ENCODE measurements around the gene KLHL10. TPM values are rescaled to one million over a fixed set of nuclear protein-coding genes. Genes with fewer than 3 reads are reported as not detected.

The KLHL10 gene
- total and polyA plus RNA-seq, 9 of the 15 experiments (the other 6 are each of a cell fraction or from before 2014, with no cell fraction given): 0.06 to 0.56 (median 0.12) TPM; not detected in 5

DNA sequence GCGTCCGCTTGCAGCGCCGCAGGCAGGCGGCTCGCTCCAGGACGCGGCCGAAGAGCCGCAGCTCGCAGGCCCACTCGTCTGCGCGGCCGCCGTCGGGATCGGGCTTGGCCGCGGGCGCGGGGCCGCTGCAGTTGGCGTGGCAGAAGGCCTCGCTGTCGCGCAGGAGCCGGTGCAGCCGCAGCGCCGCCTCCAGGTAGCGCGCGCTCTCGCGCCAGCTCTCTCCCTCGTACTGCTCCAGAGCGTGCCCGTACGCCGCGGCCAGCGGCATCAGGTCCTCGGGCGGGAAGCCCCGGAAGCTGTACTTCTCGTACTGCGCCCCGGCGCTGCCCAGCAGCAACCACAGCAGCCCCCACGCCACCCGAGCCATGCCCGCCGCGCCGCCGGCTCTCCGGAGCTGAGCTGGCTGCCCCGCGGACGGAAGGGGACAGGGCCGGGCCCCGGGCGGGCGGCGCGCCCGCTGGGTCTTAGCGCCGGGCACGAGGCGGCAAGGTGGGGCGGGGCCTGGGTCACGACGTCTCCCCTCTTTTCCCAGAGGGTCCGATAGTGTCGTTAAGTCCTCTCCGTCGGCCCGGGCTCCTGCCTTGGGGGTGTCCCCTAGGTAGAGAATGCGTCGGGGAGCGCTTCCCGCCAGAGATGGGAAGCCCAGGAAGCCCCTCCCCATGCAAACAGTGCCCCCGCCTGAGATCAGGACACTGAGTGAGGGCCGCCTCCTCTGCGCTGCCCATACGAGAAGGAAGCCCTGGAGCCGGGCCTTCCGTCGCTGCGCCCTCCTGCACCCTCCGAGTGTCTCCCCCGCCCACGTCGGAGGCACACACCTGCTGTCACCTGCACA is 25.9 kb upstream of the KLHL10 start, which contains the start of gene P3H4 (continued):
- TF ChIP-seq, protein P1, sequence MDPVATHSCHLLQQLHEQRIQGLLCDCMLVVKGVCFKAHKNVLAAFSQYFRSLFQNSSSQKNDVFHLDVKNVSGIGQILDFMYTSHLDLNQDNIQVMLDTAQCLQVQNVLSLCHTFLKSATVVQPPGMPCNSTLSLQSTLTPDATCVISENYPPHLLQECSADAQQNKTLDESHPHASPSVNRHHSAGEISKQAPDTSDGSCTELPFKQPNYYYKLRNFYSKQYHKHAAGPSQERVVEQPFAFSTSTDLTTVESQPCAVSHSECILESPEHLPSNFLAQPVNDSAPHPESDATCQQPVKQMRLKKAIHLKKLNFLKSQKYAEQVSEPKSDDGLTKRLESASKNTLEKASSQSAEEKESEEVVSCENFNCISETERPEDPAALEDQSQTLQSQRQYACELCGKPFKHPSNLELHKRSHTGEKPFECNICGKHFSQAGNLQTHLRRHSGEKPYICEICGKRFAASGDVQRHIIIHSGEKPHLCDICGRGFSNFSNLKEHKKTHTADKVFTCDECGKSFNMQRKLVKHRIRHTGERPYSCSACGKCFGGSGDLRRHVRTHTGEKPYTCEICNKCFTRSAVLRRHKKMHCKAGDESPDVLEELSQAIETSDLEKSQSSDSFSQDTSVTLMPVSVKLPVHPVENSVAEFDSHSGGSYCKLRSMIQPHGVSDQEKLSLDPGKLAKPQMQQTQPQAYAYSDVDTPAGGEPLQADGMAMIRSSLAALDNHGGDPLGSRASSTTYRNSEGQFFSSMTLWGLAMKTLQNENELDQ (CRISPR knock-in tag; IDR thresholded peaks at IDR 0.05; ENCODE audit: borderline replicate concordance): no peak
- TF ChIP-seq ELF1 (tag; IDR thresholded peaks at IDR 0.05) (no peak), ZBTB1 (CRISPR knock-in tag; IDR thresholded peaks at IDR 0.05; ENCODE audit: borderline replicate concordance, low read depth) (no peak), EZH2 (IDR thresholded peaks at IDR 0.05; ENCODE audit: borderline replicate concordance, low read depth, low read length) (no peak), RBM22 (IDR thresholded peaks at IDR 0.05; ENCODE audit: low read depth, low read length, poor library complexity, severe bottlenecking) (no peak), RBM14 (IDR thresholded peaks at IDR 0.05; ENCODE audit: borderline replicate concordance, insufficient read depth, low read depth, low read length) (no peak), POLR3G (IDR thresholded peaks at IDR 0.05; ENCODE audit: extremely low read depth, insufficient read length, insufficient replicate concordance) (no peak), MYC (IDR thresholded peaks at IDR 0.05; ENCODE audit: low read depth, low read length) (peak; percentile 53; the same call in 1 of the 2 replicates), MYC (CRISPR knock-in tag; IDR thresholded peaks at IDR 0.05; ENCODE audit: borderline replicate concordance, low read depth) (no peak), RBM39 (optimal IDR thresholded peaks at IDR 0.05; ENCODE audit: low read depth, low read length) (no peak), LARP7 (IDR thresholded peaks at IDR 0.05) (no peak), EWSR1 (IDR thresholded peaks at IDR 0.05; ENCODE audit: borderline replicate concordance, low read depth, partially characterized antibody) (no peak), ZNF695 (CRISPR knock-in tag; IDR thresholded peaks at IDR 0.05) (no peak), KLF10 (CRISPR knock-in tag; IDR thresholded peaks at IDR 0.05) (no peak)
- TF ChIP-seq, protein P2, sequence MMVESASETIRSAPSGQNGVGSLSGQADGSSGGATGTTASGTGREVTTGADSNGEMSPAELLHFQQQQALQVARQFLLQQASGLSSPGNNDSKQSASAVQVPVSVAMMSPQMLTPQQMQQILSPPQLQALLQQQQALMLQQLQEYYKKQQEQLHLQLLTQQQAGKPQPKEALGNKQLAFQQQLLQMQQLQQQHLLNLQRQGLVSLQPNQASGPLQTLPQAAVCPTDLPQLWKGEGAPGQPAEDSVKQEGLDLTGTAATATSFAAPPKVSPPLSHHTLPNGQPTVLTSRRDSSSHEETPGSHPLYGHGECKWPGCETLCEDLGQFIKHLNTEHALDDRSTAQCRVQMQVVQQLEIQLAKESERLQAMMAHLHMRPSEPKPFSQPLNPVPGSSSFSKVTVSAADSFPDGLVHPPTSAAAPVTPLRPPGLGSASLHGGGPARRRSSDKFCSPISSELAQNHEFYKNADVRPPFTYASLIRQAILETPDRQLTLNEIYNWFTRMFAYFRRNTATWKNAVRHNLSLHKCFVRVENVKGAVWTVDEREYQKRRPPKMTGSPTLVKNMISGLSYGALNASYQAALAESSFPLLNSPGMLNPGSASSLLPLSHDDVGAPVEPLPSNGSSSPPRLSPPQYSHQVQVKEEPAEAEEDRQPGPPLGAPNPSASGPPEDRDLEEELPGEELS (CRISPR knock-in tag; IDR thresholded peaks at IDR 0.05; ENCODE audit: borderline replicate concordance): no peak
- TF ChIP-seq, protein P3, sequence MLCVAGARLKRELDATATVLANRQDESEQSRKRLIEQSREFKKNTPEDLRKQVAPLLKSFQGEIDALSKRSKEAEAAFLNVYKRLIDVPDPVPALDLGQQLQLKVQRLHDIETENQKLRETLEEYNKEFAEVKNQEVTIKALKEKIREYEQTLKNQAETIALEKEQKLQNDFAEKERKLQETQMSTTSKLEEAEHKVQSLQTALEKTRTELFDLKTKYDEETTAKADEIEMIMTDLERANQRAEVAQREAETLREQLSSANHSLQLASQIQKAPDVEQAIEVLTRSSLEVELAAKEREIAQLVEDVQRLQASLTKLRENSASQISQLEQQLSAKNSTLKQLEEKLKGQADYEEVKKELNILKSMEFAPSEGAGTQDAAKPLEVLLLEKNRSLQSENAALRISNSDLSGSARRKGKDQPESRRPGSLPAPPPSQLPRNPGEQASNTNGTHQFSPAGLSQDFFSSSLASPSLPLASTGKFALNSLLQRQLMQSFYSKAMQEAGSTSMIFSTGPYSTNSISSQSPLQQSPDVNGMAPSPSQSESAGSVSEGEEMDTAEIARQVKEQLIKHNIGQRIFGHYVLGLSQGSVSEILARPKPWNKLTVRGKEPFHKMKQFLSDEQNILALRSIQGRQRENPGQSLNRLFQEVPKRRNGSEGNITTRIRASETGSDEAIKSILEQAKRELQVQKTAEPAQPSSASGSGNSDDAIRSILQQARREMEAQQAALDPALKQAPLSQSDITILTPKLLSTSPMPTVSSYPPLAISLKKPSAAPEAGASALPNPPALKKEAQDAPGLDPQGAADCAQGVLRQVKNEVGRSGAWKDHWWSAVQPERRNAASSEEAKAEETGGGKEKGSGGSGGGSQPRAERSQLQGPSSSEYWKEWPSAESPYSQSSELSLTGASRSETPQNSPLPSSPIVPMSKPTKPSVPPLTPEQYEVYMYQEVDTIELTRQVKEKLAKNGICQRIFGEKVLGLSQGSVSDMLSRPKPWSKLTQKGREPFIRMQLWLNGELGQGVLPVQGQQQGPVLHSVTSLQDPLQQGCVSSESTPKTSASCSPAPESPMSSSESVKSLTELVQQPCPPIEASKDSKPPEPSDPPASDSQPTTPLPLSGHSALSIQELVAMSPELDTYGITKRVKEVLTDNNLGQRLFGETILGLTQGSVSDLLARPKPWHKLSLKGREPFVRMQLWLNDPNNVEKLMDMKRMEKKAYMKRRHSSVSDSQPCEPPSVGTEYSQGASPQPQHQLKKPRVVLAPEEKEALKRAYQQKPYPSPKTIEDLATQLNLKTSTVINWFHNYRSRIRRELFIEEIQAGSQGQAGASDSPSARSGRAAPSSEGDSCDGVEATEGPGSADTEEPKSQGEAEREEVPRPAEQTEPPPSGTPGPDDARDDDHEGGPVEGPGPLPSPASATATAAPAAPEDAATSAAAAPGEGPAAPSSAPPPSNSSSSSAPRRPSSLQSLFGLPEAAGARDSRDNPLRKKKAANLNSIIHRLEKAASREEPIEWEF (CRISPR knock-in tag; IDR thresholded peaks at IDR 0.05): no peak

Measured in K562 (cell line).